ENCODE results near the gene LYST.

DNA sequence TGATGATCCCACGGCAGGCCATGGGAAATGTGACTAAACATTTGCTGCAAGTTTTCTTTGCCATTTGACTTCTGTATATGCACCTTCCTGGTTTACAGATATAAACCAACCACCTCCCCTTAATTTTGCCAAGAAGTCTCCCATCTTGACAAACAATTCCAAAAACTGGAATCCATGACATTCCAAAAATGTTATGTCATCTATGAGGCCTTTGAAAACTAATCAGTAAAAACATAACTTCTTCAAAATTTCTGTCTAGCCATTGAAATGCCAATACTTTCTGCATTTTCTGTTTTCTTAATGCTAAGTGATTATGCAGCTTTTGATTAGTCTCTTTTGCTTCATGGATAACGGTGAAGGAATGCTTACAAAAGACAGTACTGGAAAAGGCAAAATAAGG is 84.1 kb downstream of the LYST start:
- TF ChIP-seq CTCF (IDR thresholded peaks at IDR 0.05 in 8 of 11, conservative IDR thresholded peaks at IDR 0.05 in 3 of 11) = no peak
- no peak for TF ChIP-seq POLR2AphosphoS5 (IDR thresholded peaks at IDR 0.05)
- TF ChIP-seq POLR2A (IDR thresholded peaks at IDR 0.05) = no peak

Data from spleen (tissue), 7 donors.